Left lung (tissue), 10 donors: ENCODE measurements around the gene ZFP36L2. TPM values are rescaled to one million over a fixed set of nuclear protein-coding genes. Genes with fewer than 3 reads are reported as not detected.

Experiments
- ATAC-seq: fragments of 200-7000 bp; cut with Tn5 transposase; one replicate; pipeline ENCODE4 v1.9.1; 2020; ENCODE audit warnings: moderate library complexity
- DNase-seq, 4 donors: peaks; one replicate each; pipeline ENCODE4 v3.0.0-alpha.2; 2013 to 2020
- H3K27ac ChIP-seq, 2 donors: fragments of 200-600 bp; sonication (generic) in 1 of 2; one replicate each; pipeline versions ENCODE4 v1.5.0 to v1.8.0; 2020 to 2021
- H3K27me3 ChIP-seq, 2 donors: fragments of 200-600 bp; sonication (generic) in 1 of 2; one replicate each; pipeline versions ENCODE4 v1.5.0 to v1.8.0; 2020 to 2021
- H3K36me3 ChIP-seq, 2 donors: fragments of 200-600 bp; sonication (generic) in 1 of 2; one replicate each; pipeline versions ENCODE4 v1.5.0 to v1.8.0; 2020 to 2021
- H3K4me1 ChIP-seq, 2 donors: fragments of 200-600 bp; one replicate each; pipeline ENCODE4 v1.8.0; 2021
- H3K4me3 ChIP-seq, 2 donors: fragments of 200-600 bp; sonication (generic) in 1 of 2; one replicate each; pipeline versions ENCODE4 v1.5.0 to v1.8.0; 2020 to 2021; ENCODE audit warnings: mild to moderate bottlenecking in 1 of 2
- H3K9me3 ChIP-seq, 2 donors: fragments of 200-600 bp; sonication (generic) in 1 of 2; one replicate each; pipeline versions ENCODE4 v1.5.0 to v1.8.0; 2020 to 2021
- CTCF ChIP-seq, 2 donors: fragments of 200-600 bp; sonication (generic) in 1 of 2; IDR thresholded peaks; one replicate each; pipeline versions ENCODE4 v1.5.0 to v1.8.0; 2021; ENCODE audit warnings: antibody characterized with exemption in 2 of 2
- intact Hi-C, 2 donors: fragments of 100-400 bp; cut with DNase I; formaldehyde crosslinking; loops; one replicate each; pipeline versions ENCODE4 v1.11.2 to v1.14.2; 2022
- polyA plus RNA-seq, 6 donors: library from polyadenylated mRNA; unstranded; fragments of 120-200 nt; gene quantifications; one replicate each; pipeline ENCODE4 v1.2.1, GENCODE V29; 2013; ENCODE audit not compliant: insufficient read length in 6 of 6
- total RNA-seq, 2 donors: library from RNA; stranded (reverse); fragmentation: NEBNext Ultra II Directional; extraction: Animal tissue kit (Norgen Biotek cat#: 25700); gene quantifications; one replicate each; pipeline ENCODE4 v1.2.1, GENCODE V29; 2021
- donor health status: DM: no; HTN: yes; CAD: no.
- donor health status: DM: no; HTN: no; CAD: no.

The ZFP36L2 gene
- total and polyA plus RNA-seq, 8 donors = 72.2 to 131 (median 109) TPM

- no peak for ATAC-seq
- no peak for TF ChIP-seq CTCF (IDR thresholded peaks at IDR 0.05)
- intact Hi-C loops = no loop called here
- Histone ChIP-seq H3K36me3 (no peaks in the 10 kb centered on the region), H3K9me3 (no peaks in the 10 kb centered on the region), H3K27me3 (no peaks in the 10 kb centered on the region), H3K4me1 (peaks cover 41 to 76% of the 10 kb centered on the region in 2 donors), H3K27ac (peak overlapping the region; percentile 99), H3K4me3 (no peak overlapping the region)
- DNase-seq = peak in 1 of 4 donors; percentile 62
Observed at GRCh38 chr2:43217228-43218154, 8.9 kb downstream of the ZFP36L2 start.

GRCh38 chr2:43216629-43217028, 9.8 kb downstream of the ZFP36L2 start:
- no peaks in the 10 kb centered on the region for H3K9me3 ChIP-seq
- intact Hi-C loops = no loop called here
- TF ChIP-seq CTCF (IDR thresholded peaks at IDR 0.05) = no peak
- no peaks in the 10 kb centered on the region for H3K27me3 ChIP-seq
- DNase-seq (no peak), ATAC-seq (no peak)
- peaks cover 36 to 76% of the 10 kb centered on the region in 2 donors for H3K4me1 ChIP-seq
- H3K27ac ChIP-seq = no peak overlapping the region
- H3K4me3 ChIP-seq = no peak overlapping the region
- no peaks in the 10 kb centered on the region for H3K36me3 ChIP-seq

GRCh38 chr2:43215673-43216255, 10.6 kb downstream of the ZFP36L2 start:
- no peak for TF ChIP-seq CTCF (IDR thresholded peaks at IDR 0.05)
- DNase-seq (no peak), ATAC-seq (no peak)
- Histone ChIP-seq H3K4me3 (no peak overlapping the region), H3K36me3 (no peaks in the 10 kb centered on the region), H3K9me3 (no peaks in the 10 kb centered on the region), H3K27ac (no peak overlapping the region), H3K27me3 (no peaks in the 10 kb centered on the region), H3K4me1 (peaks cover 27 to 76% of the 10 kb centered on the region in 2 donors)
- intact Hi-C loops = no loop called here

GRCh38 chr2:43214253-43214652, 12.2 kb downstream of the ZFP36L2 start:
- ATAC-seq (no peak), DNase-seq (no peak)
- Histone ChIP-seq H3K27me3 (no peaks in the 10 kb centered on the region), H3K4me1 (peaks cover 18 to 76% of the 10 kb centered on the region in 2 donors), H3K36me3 (no peaks in the 10 kb centered on the region), H3K27ac (no peak overlapping the region), H3K9me3 (no peaks in the 10 kb centered on the region), H3K4me3 (no peak overlapping the region)
- intact Hi-C loops = no loop called here
- no peak for TF ChIP-seq CTCF (IDR thresholded peaks at IDR 0.05)

- intact Hi-C loops = no loop called here
Observed at GRCh38 chr2:43212931-43213330, 13.5 kb downstream of the ZFP36L2 start.

More at GRCh38 chr2:43212931-43213330, 13.5 kb downstream of the ZFP36L2 start:
- H3K36me3 ChIP-seq = no peaks in the 10 kb centered on the region
- H3K27ac ChIP-seq = peak overlapping the region; percentile 36 to 72
- no peaks in the 10 kb centered on the region for H3K9me3 ChIP-seq
- DNase-seq = peak in 2 of 4 donors; percentile 76 to 82
- no peak overlapping the region for H3K4me3 ChIP-seq
- H3K27me3 ChIP-seq = no peaks in the 10 kb centered on the region
- peaks cover 7 to 67% of the 10 kb centered on the region in 2 donors for H3K4me1 ChIP-seq
- ATAC-seq = peak; percentile 58
- TF ChIP-seq CTCF (IDR thresholded peaks at IDR 0.05) = no peak
